Body of pancreas (tissue), 4 donors: Measurements from ENCODE around the gene THEM5. TPM values are rescaled to one million over a fixed set of nuclear protein-coding genes. Genes with fewer than 3 reads are reported as not detected.

Experiments used
- ATAC-seq: fragments of 150-250 bp; one replicate; pipeline ENCODE4 v1.9.1; 2016
- DNase-seq, 4 donors: peaks; one replicate each; pipeline ENCODE4 v3.0.0-alpha.2; 2019
- H3K27ac ChIP-seq, 4 donors: fragments of 200-600 bp; sonication (generic); 1 replicate in 3 of 4; 2 replicates in 1 of 4; pipeline versions ENCODE4 v1.5.1 to v1.6.1; 2016 to 2019; ENCODE audit warnings: mild to moderate bottlenecking in 1 of 4, mixed read lengths in 1 of 4, moderate library complexity in 1 of 4
- H3K27me3 ChIP-seq, 2 donors: fragments of 200-600 bp; sonication (generic); one replicate each; pipeline ENCODE4 v1.6.0; 2016; ENCODE audit warnings: mild to moderate bottlenecking in 1 of 2
- H3K36me3 ChIP-seq, 2 donors: fragments of 200-600 bp; sonication (generic); replicated peaks in 1 of 2; 2 replicates each; pipeline ENCODE4 v1.5.1; 2016; ENCODE audit warnings: low read depth in 2 of 2; ENCODE audit not compliant: insufficient read depth in 1 of 2
- H3K4me1 ChIP-seq: fragments of 200-600 bp; sonication (generic); one replicate; pipeline ENCODE4 v1.6.0; 2016
- H3K4me3 ChIP-seq, 2 donors: fragments of 200-600 bp; sonication (generic); 1 replicate in 1 of 2; 2 replicates in 1 of 2; pipeline ENCODE4 v1.5.1; 2016 to 2019
- H3K9me3 ChIP-seq, 3 donors: fragments of 200-600 bp; sonication (generic); 1 replicate in 2 of 3; 2 replicates in 1 of 3; pipeline ENCODE4 v1.5.1; 2016
- CTCF ChIP-seq, 7 experiments: fragments of 450-650 bp in 4 of 7; fragments of 200-600 bp in 3 of 7; sonication (generic) in 3 of 7; IDR thresholded peaks; one replicate each; pipeline ENCODE4 v1.5.1; 2016 to 2019; ENCODE audit warnings: antibody characterized with exemption in 7 of 7
- POLR2A ChIP-seq, 3 donors: fragments of 450-650 bp; IDR thresholded peaks; one replicate each; pipeline ENCODE4 v1.6.1; 2016; ENCODE audit warnings: antibody characterized with exemption in 3 of 3, mild to moderate bottlenecking in 2 of 3
- WGBS, 2 donors: methylation state at CpG; one replicate each; pipeline ENCODE4 v1.1.5; 2017; 5-methylcytosine and 5-hydroxymethylcytosine counted together
- intact Hi-C: fragments of 100-400 bp; cut with DNase I; formaldehyde crosslinking; loops from one replicate; pipeline ENCODE4 v1.15.1; 2023
- total RNA-seq, 2 donors: library from RNA; depleted of rRNA; stranded (reverse); fragments of >200 nt; gene quantifications; one replicate each; pipeline ENCODE4 v1.1.0, GENCODE V29; 2016

THEM5 gene
- total RNA-seq, 2 donors from 2014 or later: not detected

- Histone ChIP-seq H3K4me1 (no peaks in the 10 kb centered on the region), H3K27ac (no peak overlapping the region), H3K27me3 (no peaks in the 10 kb centered on the region), H3K36me3 (peaks cover 0 to 4% of the 10 kb centered on the region in 2 donors), H3K9me3 (no peaks in the 10 kb centered on the region), H3K4me3 (no peak overlapping the region)
- TF ChIP-seq CTCF (IDR thresholded peaks at IDR 0.05): no peak
- no peak for TF ChIP-seq POLR2A (IDR thresholded peaks at IDR 0.05)
- ATAC-seq (no peak), DNase-seq (no peak)
- 89 to 100% methylated on average over 3 of the region's 3 CpGs for WGBS, 2 donors
- intact Hi-C loops: loop anchor here (2.0 kb wide), 1 partner anchor 21 kb away; no protein-coding TSS in a partner anchor
Observed at GRCh38 chr1:151803915-151804314, 49.6 kb downstream of the THEM5 start.

DNA sequence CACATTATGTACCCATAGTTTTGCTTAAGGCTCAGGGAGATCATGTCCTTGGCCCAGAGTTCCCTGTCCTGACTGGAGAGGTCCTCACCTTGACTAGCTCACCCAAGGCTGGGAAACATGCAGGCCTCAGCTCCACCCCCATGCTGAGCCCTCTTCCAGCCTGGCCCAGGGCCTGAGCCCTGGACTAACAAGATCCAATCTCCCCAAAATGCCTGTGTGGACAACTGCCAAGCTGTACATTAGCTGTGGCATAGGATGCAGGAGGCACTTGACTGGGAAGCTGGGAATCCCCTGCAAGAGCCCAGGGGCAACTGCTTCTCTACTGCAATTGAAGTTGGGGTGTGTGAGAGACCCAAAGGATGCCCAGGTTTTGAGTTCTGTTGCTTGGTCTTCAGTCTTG is 50.3 kb downstream of the THEM5 start:
- no peaks in the 10 kb centered on the region for H3K4me1 ChIP-seq
- no peak overlapping the region for H3K27ac ChIP-seq
- no peak for DNase-seq

GRCh38 chr1:151802372-151802771 is 51.1 kb downstream of the THEM5 start:
- TF ChIP-seq POLR2A (IDR thresholded peaks at IDR 0.05): no peak
- TF ChIP-seq CTCF (IDR thresholded peaks at IDR 0.05): no peak
- Histone ChIP-seq H3K4me3 (no peak overlapping the region), H3K4me1 (no peaks in the 10 kb centered on the region), H3K36me3 (peaks cover 0 to 3% of the 10 kb centered on the region in 2 donors), H3K27ac (no peak overlapping the region), H3K27me3 (no peaks in the 10 kb centered on the region), H3K9me3 (no peaks in the 10 kb centered on the region)
- DNase-seq: no peak
- intact Hi-C loops: no loop called here
- 90 to 96% methylated on average over 4 to 5 of the region's 5 CpGs for WGBS, 2 donors
- ATAC-seq: no peak

More for the DNA sequence above, 50.3 kb downstream of the THEM5 start:
- no peak for TF ChIP-seq POLR2A (IDR thresholded peaks at IDR 0.05)
- Histone ChIP-seq H3K9me3 (no peaks in the 10 kb centered on the region), H3K27me3 (no peaks in the 10 kb centered on the region), H3K4me3 (no peak overlapping the region), H3K36me3 (peaks cover 0 to 4% of the 10 kb centered on the region in 2 donors)
- ATAC-seq: no peak
- intact Hi-C loops: no loop called here

GRCh38 chr1:151801846-151802245 is 51.7 kb downstream of the THEM5 start:
- H3K9me3 ChIP-seq: no peaks in the 10 kb centered on the region
- intact Hi-C loops: no loop called here
- no peak for DNase-seq
- H3K4me3 ChIP-seq: no peak overlapping the region
- H3K27me3 ChIP-seq: no peaks in the 10 kb centered on the region
- no peaks in the 10 kb centered on the region for H3K36me3 ChIP-seq
- no peaks in the 10 kb centered on the region for H3K4me1 ChIP-seq
- ATAC-seq: no peak
- WGBS, 2 donors: 88 to 90% methylated on average over 2 to 7 of the region's 7 CpGs
- TF ChIP-seq POLR2A (IDR thresholded peaks at IDR 0.05) (no peak), CTCF (IDR thresholded peaks at IDR 0.05) (no peak)
- H3K27ac ChIP-seq: no peak overlapping the region

DNA sequence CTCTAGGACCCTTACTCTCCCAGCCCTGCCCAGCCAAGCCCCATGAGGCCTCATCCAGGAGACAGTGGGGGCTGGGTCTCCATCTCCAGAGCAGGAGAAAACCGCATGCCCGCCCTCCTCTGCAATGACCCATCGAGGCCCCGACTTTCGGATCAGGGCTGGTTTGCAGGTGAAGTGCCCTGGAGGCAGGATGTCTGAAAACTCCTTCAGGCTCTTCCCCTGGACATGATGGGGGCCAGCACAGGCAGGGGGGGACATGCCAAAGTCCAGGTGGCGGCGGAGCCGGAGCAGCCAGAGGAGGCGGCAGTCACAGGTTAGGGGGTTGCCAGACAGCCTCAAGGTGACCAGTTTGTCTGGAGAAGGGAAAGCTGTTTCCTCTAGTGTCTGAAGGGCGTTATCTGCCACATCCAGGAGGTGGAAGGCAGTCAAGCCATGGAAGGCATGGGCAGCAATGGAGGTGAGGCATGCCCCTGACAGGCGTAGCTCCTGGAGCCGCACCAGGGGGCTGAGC is 52.1 kb downstream of the THEM5 start:
- Histone ChIP-seq H3K36me3 (no peaks in the 10 kb centered on the region), H3K4me1 (no peaks in the 10 kb centered on the region), H3K27ac (no peak overlapping the region), H3K4me3 (no peak overlapping the region), H3K27me3 (no peaks in the 10 kb centered on the region), H3K9me3 (no peaks in the 10 kb centered on the region)
- intact Hi-C loops: no loop called here
- no peak for TF ChIP-seq POLR2A (IDR thresholded peaks at IDR 0.05)
- no peak for TF ChIP-seq CTCF (IDR thresholded peaks at IDR 0.05)
- DNase-seq (no peak), ATAC-seq (no peak)
- WGBS, 2 donors: 91 to 93% methylated on average over 5 to 12 of the region's 12 CpGs
